Measurements from ENCODE around the gene RETN.

The RETN gene

GRCh38 chr19:7645163-7645562 is 23.7 kb upstream of the RETN start:
- Histone ChIP-seq H3K27me3 (ENCODE audit: insufficient read depth, poor library complexity, severe bottlenecking) (no peaks in the 10 kb centered on the region), H3K4me3 (ENCODE audit: severe bottlenecking) (no peak overlapping the region), H3K9me3 (ENCODE audit: severe bottlenecking) (no peaks in the 10 kb centered on the region), H3K27ac (ENCODE audit: poor library complexity, severe bottlenecking) (no peak overlapping the region), H3K36me3 (ENCODE audit: low read depth) (no peaks in the 10 kb centered on the region; the same call in 1 of the 2 replicates), H3K4me1 (ENCODE audit: insufficient read depth, poor library complexity, severe bottlenecking) (no peaks in the 10 kb centered on the region)
- no peak for DNase-seq (ENCODE audit: low spot score)
- no peak for ATAC-seq (ENCODE audit: low read depth)
- TF ChIP-seq CTCF (IDR thresholded peaks at IDR 0.05; ENCODE audit: poor library complexity, severe bottlenecking), result no peak

GRCh38 chr19:7645656-7646425 is 23.0 kb upstream of the RETN start:
- no peak for ATAC-seq (ENCODE audit: low read depth)

GRCh38 chr19:7646426-7646700 is 22.5 kb upstream of the RETN start:
- no peak for TF ChIP-seq CTCF (IDR thresholded peaks at IDR 0.05; ENCODE audit: poor library complexity, severe bottlenecking)
- no peaks in the 10 kb centered on the region for H3K9me3 ChIP-seq (ENCODE audit: severe bottlenecking)
- H3K27ac ChIP-seq (ENCODE audit: poor library complexity, severe bottlenecking), result no peak overlapping the region
- H3K27me3 ChIP-seq (ENCODE audit: insufficient read depth, poor library complexity, severe bottlenecking), result no peaks in the 10 kb centered on the region
- no peak overlapping the region for H3K4me3 ChIP-seq (ENCODE audit: severe bottlenecking)
- ATAC-seq (ENCODE audit: low read depth) (no peak), DNase-seq (ENCODE audit: low spot score) (no peak)
- H3K4me1 ChIP-seq (ENCODE audit: insufficient read depth, poor library complexity, severe bottlenecking), result no peaks in the 10 kb centered on the region
- H3K36me3 ChIP-seq (ENCODE audit: low read depth), result no peaks in the 10 kb centered on the region

More at GRCh38 chr19:7645656-7646425, 23.0 kb upstream of the RETN start:
- Histone ChIP-seq H3K36me3 (ENCODE audit: low read depth) (no peaks in the 10 kb centered on the region), H3K27me3 (ENCODE audit: insufficient read depth, poor library complexity, severe bottlenecking) (no peaks in the 10 kb centered on the region), H3K9me3 (ENCODE audit: severe bottlenecking) (no peaks in the 10 kb centered on the region), H3K27ac (ENCODE audit: poor library complexity, severe bottlenecking) (no peak overlapping the region), H3K4me3 (ENCODE audit: severe bottlenecking) (no peak overlapping the region), H3K4me1 (ENCODE audit: insufficient read depth, poor library complexity, severe bottlenecking) (no peaks in the 10 kb centered on the region)
- TF ChIP-seq CTCF (IDR thresholded peaks at IDR 0.05; ENCODE audit: poor library complexity, severe bottlenecking), result no peak
- no peak for DNase-seq (ENCODE audit: low spot score)

DNA sequence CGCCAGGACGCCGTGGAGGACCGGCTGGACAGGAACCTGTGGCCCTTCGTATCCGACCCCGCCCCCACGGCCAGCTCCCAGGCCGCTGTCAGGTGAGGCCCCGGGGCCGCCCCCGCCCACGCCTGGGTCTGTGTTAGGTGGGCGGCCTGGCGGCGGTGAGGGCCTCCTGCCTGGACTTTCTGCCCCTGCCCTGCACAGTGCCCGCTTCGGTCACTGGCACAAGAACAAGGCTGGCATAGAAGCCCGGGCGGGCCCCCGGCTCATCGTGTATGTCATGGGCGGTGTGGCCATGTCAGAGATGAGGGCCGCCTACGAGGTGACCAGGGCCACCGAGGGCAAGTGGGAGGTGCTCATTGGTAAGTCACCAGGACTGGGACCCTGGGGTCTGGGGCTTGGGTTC is 21.7 kb upstream of the RETN start:
- Histone ChIP-seq H3K4me3 (ENCODE audit: severe bottlenecking) (no peak overlapping the region), H3K27me3 (ENCODE audit: insufficient read depth, poor library complexity, severe bottlenecking) (no peaks in the 10 kb centered on the region), H3K9me3 (ENCODE audit: severe bottlenecking) (no peaks in the 10 kb centered on the region), H3K27ac (ENCODE audit: poor library complexity, severe bottlenecking) (no peak overlapping the region), H3K4me1 (ENCODE audit: insufficient read depth, poor library complexity, severe bottlenecking) (no peaks in the 10 kb centered on the region), H3K36me3 (ENCODE audit: low read depth) (no peaks in the 10 kb centered on the region)
- ATAC-seq (ENCODE audit: low read depth) (no peak), DNase-seq (ENCODE audit: low spot score) (no peak)
- no peak for TF ChIP-seq CTCF (IDR thresholded peaks at IDR 0.05; ENCODE audit: poor library complexity, severe bottlenecking)

DNA sequence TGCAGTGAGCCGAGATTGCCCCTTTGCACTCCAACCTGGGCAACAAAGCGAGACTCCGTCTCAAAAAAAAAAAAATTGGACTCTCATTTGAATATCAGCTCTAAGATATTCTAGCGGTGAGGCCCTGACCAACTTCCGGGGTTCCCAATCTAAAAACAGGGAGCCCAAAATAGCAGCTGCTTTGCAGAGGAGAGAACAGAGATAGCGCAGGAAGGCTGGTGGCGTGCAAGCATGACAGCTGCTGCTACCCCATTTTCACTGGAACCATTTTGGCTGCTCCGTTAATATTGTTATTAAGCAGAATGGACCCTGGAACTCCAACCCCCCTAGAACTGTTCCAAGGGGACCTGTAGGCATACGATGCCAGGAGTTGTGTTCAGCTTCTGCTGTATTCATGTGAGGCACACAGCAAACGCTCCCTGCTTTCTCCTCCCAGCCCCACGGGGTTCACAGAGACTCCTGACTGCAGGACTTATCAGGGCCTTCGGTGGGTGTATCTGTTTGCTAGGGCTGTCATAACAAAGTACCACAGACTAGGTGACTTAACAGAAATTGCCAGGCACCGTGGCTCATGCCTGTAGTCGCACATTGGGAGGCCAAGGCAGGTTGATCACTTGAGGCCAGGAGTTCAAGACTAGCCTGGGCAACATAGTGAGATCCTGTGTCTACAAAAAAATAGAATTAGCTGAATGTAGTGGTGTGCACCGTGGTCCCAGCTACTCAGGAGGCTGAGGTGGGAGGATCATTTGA is 20.4 kb upstream of the RETN start:
- no peak for TF ChIP-seq CTCF (IDR thresholded peaks at IDR 0.05; ENCODE audit: poor library complexity, severe bottlenecking)
- no peaks in the 10 kb centered on the region for H3K27me3 ChIP-seq (ENCODE audit: insufficient read depth, poor library complexity, severe bottlenecking)

More for the DNA sequence above, 20.4 kb upstream of the RETN start:
- H3K4me1 ChIP-seq (ENCODE audit: insufficient read depth, poor library complexity, severe bottlenecking), result no peaks in the 10 kb centered on the region
- ATAC-seq (ENCODE audit: low read depth) (no peak), DNase-seq (ENCODE audit: low spot score) (no peak)
- no peak overlapping the region for H3K27ac ChIP-seq (ENCODE audit: poor library complexity, severe bottlenecking)
- H3K9me3 ChIP-seq (ENCODE audit: severe bottlenecking), result no peaks in the 10 kb centered on the region
- no peaks in the 10 kb centered on the region for H3K36me3 ChIP-seq (ENCODE audit: low read depth)
- H3K4me3 ChIP-seq (ENCODE audit: severe bottlenecking), result no peak overlapping the region
